GM12878 (cell line): Measurements from ENCODE around the gene S100A14.
"Not testable (repeated sequence)": the region's sequence is repeated elsewhere in the genome, so short reads cannot be mapped to it uniquely, and the experiment has no call there.

Experiments
- ATF2 ChIP-seq: IDR thresholded peaks from 2 replicates; pipeline ENCODE4 v1.6.1; 2012; ENCODE audit warnings: low read length, inconsistent platforms
- BACH1 ChIP-seq: fragments of 450-650 bp; IDR thresholded peaks from 2 replicates; pipeline ENCODE4 v1.6.1; 2017; ENCODE audit warnings: mild to moderate bottlenecking, borderline replicate concordance
- EED ChIP-seq: sonication (generic); IDR thresholded peaks from 2 replicates; pipeline ENCODE4 v1.6.1; 2016; ENCODE audit warnings: antibody characterized with exemption, low read depth
- GABPA ChIP-seq: IDR thresholded peaks from 2 replicates; pipeline ENCODE4 v1.6.1; 2014; ENCODE audit warnings: antibody characterized with exemption, low read depth, mild to moderate bottlenecking, inconsistent platforms
- MYC ChIP-seq: IDR thresholded peaks from 2 replicates; pipeline ENCODE4 v1.6.1; 2011; ENCODE audit warnings: mild to moderate bottlenecking, low read length, moderate library complexity, inconsistent platforms; ENCODE audit not compliant: insufficient read depth, insufficient replicate concordance, insufficient read length, severe bottlenecking
- NFYB ChIP-seq: IDR thresholded peaks from 2 replicates; pipeline ENCODE4 v1.6.1; 2011; ENCODE audit warnings: low read depth, mild to moderate bottlenecking, low read length, improper control_type of control experiment, moderate library complexity; ENCODE audit not compliant: insufficient read depth
- POLR2A ChIP-seq: IDR thresholded peaks from 2 replicates; pipeline ENCODE4 v1.6.1; 2011; ENCODE audit warnings: low read depth, mild to moderate bottlenecking, low read length
- USF1 ChIP-seq: IDR thresholded peaks from 2 replicates; pipeline ENCODE4 v1.6.1; 2011; ENCODE audit warnings: borderline replicate concordance, low read depth, mild to moderate bottlenecking, moderate library complexity, mixed read lengths, low read length; ENCODE audit not compliant: insufficient read depth; ENCODE audit errors: extremely low read length
- YY1 ChIP-seq: IDR thresholded peaks from 2 replicates; pipeline ENCODE4 v1.6.1; 2011; ENCODE audit warnings: low read depth, mild to moderate bottlenecking, low read length

GRCh38 chr1:153640213-153640612, 24.1 kb upstream of the S100A14 start:
- TF ChIP-seq EED, POLR2A, NFYB, MYC, USF1, ATF2, YY1, GABPA, BACH1: not testable (repeated sequence)
